ES-I3 (cell line): ENCODE measurements around the gene FPR3.

Source experiments
- H3K36me3 ChIP-seq: 2 replicates; pipeline ENCODE4 v1.6.1; 2013; ENCODE audit warnings: mild to moderate bottlenecking, low read length, control low read depth, moderate library complexity; ENCODE audit not compliant: insufficient read depth
- H3K4me1 ChIP-seq: 2 replicates; pipeline ENCODE4 v1.6.1; 2013; ENCODE audit warnings: mild to moderate bottlenecking, control low read depth, low read length; ENCODE audit not compliant: insufficient read depth
- H3K9ac ChIP-seq: 2 replicates; pipeline ENCODE4 v1.6.1; 2013; ENCODE audit warnings: low read depth, mild to moderate bottlenecking, low read length, moderate library complexity
- H3K9me3 ChIP-seq: 2 replicates; pipeline ENCODE4 v1.6.1; 2013; ENCODE audit warnings: mild to moderate bottlenecking, low read length, moderate library complexity; ENCODE audit not compliant: control insufficient read depth, insufficient read depth

FPR3 gene, protein sequence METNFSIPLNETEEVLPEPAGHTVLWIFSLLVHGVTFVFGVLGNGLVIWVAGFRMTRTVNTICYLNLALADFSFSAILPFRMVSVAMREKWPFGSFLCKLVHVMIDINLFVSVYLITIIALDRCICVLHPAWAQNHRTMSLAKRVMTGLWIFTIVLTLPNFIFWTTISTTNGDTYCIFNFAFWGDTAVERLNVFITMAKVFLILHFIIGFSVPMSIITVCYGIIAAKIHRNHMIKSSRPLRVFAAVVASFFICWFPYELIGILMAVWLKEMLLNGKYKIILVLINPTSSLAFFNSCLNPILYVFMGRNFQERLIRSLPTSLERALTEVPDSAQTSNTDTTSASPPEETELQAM

DNA sequence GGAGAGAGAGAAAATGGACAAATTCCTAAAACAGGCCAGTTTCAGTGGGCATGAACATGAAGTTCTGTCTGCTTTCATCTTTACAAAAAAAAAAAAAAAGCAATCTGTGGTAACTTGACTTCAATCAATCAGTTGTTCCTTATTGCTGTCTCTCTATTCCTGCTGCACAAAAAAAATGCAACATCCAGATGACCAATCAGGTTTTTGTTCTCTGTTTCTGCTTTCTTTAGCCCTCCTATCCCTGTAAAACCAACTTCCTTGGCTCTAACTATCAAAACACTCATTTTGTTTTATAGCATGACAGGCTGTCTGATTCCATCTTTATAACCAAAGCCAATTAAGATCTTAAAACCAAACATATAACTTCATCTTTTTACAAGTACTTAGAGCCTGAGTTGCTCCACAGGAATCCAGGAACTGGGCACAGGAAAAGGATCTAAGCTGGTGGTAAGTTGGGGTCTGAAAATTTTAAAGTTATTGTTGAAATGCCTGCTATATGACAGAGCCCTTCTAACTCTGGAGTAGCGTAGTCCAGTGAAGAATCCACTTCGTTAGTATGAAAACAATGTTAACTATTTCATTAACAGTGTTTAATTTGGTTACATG, at the start of gene FPR3:
TSS of gene FPR3 (plus strand) at position 273 of the 606 bp plus-strand sequence. CDS start 28,592 bp downstream, outside the sequence.
- no peaks in the 10 kb centered on the region for H3K36me3 ChIP-seq
- H3K9me3 ChIP-seq: no peaks in the 10 kb centered on the region
- no peaks in the 10 kb centered on the region for H3K4me1 ChIP-seq
- H3K9ac ChIP-seq: no peak within 1 kb of the TSS

DNA sequence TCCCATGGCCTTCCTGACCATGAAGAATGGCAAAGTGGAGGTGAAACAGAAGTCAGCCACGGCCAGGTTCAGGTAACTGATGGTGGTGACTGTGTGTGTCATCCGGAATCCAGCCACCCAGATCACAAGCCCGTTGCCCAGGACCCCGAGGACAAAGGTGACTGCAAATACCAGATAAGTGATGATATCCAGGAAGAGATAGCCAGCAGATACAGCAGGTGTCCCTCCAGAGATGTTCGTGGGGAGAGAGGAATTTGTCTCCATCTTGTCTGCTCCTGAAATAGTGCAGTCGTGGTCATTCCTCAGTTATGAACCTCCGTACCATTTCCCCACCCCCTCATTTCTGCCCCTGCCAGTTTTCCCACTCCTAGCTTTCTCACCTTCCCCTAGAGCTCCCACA, 48.2 kb upstream of the FPR3 start:
- Histone ChIP-seq H3K4me1 (no peaks in the 10 kb centered on the region), H3K36me3 (no peaks in the 10 kb centered on the region), H3K9ac (no peak overlapping the region), H3K9me3 (no peaks in the 10 kb centered on the region)

DNA sequence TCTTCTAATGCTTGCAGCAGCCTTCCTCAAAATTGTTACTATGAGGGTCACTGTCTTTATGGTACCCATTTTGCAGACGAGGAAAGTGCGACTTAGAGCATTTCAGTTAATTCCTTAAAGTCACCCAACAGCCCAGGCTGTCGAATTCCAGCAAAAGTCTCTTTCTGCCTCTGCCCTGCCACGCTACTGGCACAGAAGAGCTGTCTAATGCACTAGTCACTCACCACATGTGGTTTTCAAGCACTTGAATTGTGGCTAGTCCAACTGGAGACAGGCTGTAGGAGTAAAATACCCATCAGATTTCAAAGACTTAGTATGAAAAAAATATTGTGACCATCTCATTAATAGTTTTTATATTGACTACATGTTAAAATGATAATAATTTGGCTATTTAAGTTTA, 45.0 kb upstream of the FPR3 start:
- Histone ChIP-seq H3K4me1 (no peaks in the 10 kb centered on the region), H3K9ac (no peak overlapping the region), H3K36me3 (no peaks in the 10 kb centered on the region), H3K9me3 (no peaks in the 10 kb centered on the region)

DNA sequence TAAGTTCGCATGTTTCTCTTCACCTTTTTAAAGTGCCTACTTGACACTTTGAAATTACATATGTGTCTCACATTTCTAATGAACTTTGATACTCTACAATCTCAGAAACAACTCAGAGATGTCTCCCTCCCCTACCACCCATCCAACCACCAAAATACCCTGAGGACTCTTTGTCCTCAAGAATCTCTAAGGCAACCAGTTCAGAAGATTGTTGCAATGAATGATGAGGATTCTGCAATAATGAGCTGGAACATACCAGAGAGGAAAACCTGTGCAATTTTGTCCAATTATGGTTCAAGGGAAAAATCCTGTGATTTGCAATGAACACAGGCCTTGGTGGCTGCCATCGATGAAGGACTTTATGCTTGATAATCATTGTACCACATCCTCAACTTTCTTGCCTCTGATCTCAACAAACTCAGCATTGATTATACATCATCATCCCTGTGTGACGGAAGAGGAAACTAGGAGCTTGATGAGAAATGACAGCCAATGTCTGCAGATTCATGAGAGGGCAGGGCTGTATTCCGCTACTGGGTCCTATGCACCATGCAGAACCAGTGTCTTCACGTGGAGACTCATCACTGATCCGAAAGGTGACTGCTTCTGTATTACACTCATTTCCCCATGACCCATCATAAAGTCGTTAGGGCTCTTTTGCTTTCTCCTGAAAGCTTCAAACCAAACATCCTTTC, 44.4 kb upstream of the FPR3 start:
- Histone ChIP-seq H3K9me3 (no peaks in the 10 kb centered on the region), H3K4me1 (no peaks in the 10 kb centered on the region), H3K9ac (no peak overlapping the region), H3K36me3 (no peaks in the 10 kb centered on the region)

DNA sequence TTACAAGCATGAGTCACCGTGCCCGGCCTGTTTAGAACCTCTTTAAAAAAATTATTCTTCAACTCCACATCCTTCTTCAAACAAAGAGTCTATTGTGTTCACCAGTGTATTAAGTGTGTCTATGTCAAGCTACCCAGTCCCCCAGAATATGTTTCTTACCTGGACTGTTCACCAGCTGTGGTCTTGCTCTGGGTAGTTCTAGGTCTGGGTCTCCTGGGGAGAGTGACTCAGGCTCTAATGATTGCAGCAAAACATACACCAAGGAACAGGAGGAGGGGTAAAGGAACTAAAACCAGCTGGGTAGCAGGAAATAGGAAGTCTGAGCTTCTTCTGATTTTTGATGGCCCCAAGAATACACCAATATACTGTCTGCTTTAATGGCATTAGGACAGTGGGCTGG, 43.3 kb upstream of the FPR3 start, which contains the start of gene FPR1:
TSS of gene FPR1 (minus strand) at position 224 of the 400 bp plus-strand sequence. CDS start 4,884 bp downstream, outside the sequence.
- no peaks in the 10 kb centered on the region for H3K36me3 ChIP-seq
- no peaks in the 10 kb centered on the region for H3K4me1 ChIP-seq
- H3K9ac ChIP-seq: no peak within 1 kb of the TSS
- H3K9me3 ChIP-seq: no peaks in the 10 kb centered on the region

DNA sequence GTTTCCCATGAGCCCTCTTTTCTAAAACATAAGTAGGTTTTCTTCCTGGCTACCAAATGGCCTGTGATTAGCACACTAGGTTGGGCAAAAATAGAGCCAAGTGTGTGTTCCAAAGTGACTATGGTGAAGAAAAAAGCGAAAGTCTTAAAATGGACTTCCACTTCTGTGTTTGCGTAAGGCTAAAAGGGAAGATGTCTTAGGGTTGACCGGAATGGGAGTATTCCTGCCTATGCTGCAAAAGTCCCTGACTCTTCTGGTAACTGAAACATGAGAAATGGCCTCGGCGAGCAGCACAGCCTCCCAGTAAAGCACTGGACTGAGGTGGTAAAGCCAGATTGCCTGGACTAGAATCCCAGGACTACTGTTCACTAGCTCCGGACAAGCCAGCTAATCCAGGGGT, 40.8 kb upstream of the FPR3 start:
- Histone ChIP-seq H3K9me3 (no peaks in the 10 kb centered on the region), H3K36me3 (no peaks in the 10 kb centered on the region), H3K9ac (no peak overlapping the region), H3K4me1 (no peaks in the 10 kb centered on the region)

DNA sequence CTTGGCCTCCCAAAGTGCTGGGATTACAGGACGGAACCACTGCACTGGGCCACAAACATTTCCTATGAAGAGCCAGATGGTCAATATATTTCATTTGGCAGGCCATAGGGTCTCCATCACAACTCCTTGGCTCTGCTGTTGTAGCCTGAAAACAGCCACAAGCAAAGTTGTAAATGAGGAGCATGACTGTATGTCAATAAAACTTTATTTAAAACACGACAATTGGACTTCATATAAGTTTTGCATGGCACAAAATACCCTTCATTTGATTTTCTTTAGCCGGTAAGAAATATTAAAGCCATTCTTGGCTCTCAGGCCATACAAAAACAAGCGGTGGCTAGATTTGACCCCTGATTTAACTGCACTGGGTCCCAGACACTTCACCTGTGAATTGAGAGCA, 40.2 kb upstream of the FPR3 start:
- no peaks in the 10 kb centered on the region for H3K4me1 ChIP-seq
- H3K9ac ChIP-seq: no peak overlapping the region
- no peaks in the 10 kb centered on the region for H3K36me3 ChIP-seq
- H3K9me3 ChIP-seq: no peaks in the 10 kb centered on the region

DNA sequence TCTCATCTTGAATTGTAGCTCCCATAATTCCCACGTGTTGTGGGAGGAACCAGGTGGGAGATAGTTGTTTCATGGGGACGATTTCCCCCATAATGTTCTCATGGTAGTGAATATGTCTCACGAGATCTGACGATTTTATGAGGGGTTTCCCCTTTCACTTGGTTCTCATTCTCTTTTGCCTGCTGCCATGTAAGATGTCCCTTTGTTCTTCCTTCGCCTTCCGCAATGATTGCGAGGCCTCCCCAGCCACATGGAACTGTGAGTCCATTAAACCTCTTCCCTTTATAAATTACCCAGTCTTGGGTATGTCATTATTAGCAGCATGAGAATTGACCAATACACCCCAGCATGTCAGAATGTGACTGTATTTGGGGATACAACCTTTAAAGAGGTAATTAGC, 39.4 kb upstream of the FPR3 start:
- H3K9me3 ChIP-seq: no peaks in the 10 kb centered on the region
- no peak overlapping the region for H3K9ac ChIP-seq
- no peaks in the 10 kb centered on the region for H3K36me3 ChIP-seq
- H3K4me1 ChIP-seq: no peaks in the 10 kb centered on the region

DNA sequence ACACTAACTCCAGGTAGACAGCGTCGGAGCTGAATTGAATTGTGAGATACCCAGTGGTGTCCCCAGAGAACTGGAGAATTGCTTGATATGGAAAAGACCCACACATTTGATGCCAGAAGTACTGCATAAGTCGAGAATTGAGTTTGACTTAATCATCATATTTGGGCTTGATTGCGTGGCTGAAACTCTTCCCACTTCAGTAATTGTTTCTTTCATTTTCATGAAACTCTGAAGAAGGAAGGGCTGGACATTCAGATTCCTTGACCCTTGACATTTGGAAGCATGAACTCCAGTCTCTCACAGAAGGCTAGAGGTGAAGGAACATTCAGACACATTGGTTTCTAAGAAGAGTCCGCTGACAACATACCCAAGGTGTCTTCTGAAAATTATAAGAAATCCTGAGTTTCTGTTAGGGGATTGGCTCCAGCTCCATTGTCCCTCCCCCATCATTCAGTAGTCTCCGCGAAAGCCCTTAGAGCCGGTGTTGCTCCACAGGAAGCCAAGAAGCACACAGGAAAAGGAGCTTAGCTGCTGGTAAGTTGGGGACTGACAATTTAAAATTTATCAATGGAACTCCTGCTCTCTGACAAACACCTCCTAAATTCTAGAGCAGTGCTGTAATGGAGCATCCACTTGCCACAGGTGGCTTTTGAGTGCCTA, 34.1 kb upstream of the FPR3 start, which contains the start of gene FPR2:
TSS of gene FPR2 (plus strand) at position 484 of the 660 bp plus-strand sequence. CDS start 7,479 bp downstream, outside the sequence.
- Histone ChIP-seq H3K36me3 (no peaks in the 10 kb centered on the region), H3K9me3 (no peaks in the 10 kb centered on the region), H3K4me1 (no peaks in the 10 kb centered on the region), H3K9ac (no peak within 1 kb of the TSS)

DNA sequence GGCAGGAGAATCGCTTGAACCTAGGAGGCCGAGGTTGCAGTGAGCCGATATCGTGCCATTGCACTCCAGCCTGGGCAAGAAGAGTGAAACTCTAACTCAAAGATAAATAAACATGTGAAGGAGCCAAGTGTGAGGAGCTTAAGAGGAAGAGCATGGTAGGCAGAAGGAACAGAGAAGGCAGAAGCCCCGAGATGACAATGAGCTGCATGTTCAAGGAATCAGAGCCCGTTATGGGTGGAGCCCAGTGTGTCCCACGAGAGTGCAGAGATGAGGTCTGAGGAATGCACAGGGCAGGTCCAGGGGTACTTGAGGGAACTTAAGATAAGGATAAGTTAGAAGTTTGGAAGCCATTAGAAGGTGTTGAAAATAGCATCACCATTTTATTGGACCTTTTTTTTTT, 33.3 kb upstream of the FPR3 start:
- Histone ChIP-seq H3K9ac (no peak overlapping the region), H3K9me3 (no peaks in the 10 kb centered on the region), H3K36me3 (no peaks in the 10 kb centered on the region), H3K4me1 (no peaks in the 10 kb centered on the region)

DNA sequence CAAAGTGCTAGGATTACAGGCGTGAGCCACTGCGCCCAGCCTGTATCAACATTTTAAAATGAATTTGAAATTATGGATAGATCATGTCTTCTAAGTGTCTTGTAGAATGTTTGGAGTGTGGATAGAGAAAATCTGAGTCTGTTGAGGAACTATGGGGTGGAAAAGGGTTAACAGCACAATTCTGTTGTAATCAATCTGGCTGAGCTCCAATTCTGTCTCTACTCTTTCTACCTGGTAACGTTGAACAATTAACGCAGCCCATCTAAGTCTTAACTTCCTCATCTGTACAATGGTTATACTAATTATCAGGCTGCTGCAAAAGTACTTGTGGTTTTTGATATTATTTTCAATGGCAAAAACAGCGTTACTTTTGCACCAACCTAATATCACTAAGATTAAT, 29.9 kb upstream of the FPR3 start:
- no peak overlapping the region for H3K9ac ChIP-seq
- no peaks in the 10 kb centered on the region for H3K9me3 ChIP-seq
- no peaks in the 10 kb centered on the region for H3K36me3 ChIP-seq
- H3K4me1 ChIP-seq: no peaks in the 10 kb centered on the region

DNA sequence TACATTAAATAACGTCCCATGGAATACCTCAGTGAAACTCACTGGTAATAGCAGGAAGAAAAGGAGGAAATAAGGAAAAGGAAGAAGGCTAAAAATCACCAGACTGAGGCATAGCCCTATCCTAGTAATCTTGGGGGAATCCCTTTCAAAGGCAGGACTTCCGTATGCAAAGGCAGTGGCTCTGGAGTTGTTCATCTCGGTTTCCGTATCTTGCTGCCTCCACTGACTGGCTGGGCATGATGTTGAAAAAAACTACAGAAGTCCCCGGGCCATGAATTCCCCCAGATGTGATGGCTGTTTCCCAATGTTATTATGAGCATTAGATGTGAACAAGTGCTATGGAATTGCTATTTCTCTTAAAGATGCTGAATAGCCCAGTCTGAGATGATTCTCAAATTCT, 28.5 kb upstream of the FPR3 start:
- no peak overlapping the region for H3K9ac ChIP-seq
- no peaks in the 10 kb centered on the region for H3K36me3 ChIP-seq
- no peaks in the 10 kb centered on the region for H3K4me1 ChIP-seq
- no peaks in the 10 kb centered on the region for H3K9me3 ChIP-seq

DNA sequence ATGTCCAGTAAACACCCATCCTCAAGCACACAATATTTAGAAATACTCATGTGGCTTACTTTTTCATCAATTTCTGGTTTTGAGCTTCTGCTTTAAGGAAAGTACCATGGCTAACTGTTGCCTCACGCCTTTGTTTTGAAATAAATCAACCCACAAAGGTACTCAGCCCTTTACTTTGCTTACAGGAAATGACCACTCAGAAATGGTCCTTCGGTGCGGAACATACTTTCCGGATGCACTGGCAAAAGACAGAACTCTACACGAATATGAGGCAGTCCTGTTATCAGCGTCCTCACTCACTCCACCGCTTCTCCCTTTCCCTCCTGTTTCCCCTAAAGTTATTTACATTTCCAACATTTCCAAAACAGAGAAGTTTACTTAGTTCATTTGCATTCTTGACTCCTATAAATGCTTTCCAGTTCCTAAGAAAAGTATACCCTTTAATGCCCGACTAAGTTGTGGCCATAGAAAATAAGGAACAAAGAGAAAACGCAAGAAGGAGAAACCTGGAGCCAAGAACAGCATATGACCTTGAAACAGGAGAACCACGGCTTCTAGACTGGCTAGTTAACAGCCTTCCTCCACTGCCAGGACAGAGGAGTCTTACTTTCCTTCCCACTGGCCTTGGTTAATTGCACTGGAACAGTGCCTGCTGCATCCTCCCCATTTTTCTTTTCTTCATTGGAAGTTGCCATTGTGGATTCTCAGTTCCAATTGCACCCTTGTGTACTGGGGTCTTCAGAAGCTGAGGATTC, 23.4 kb upstream of the FPR3 start:
- no peaks in the 10 kb centered on the region for H3K9me3 ChIP-seq
- H3K9ac ChIP-seq: no peak overlapping the region
- no peaks in the 10 kb centered on the region for H3K4me1 ChIP-seq
- H3K36me3 ChIP-seq: no peaks in the 10 kb centered on the region

DNA sequence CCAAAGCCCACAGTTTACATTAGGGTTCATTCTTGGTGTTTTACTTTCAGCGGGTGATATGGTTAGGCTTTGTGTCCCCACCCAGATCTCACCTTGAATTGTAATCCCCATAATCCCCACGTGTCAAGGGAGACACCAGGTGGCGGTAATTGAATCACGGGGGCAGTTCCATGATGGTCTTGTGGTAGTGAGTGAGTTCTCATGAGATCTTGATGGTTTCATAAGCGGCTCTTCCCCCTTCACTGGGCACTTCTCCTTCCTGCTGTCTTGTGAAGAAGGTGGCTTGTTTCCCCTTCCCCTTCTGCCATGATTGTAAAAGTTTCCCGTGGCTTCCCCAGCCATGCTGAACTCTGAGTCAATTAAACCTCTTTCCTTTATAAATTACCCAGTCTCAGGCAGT, 22.0 kb upstream of the FPR3 start:
- Histone ChIP-seq H3K9me3 (no peaks in the 10 kb centered on the region), H3K4me1 (no peaks in the 10 kb centered on the region), H3K36me3 (no peaks in the 10 kb centered on the region), H3K9ac (no peak overlapping the region)
